SK-N-MC (cell line): Measurements from ENCODE around the gene PRELP.

Source experiments
- EZH2 ChIP-seq: fragments of 200-600 bp; sonication (generic); IDR thresholded peaks from one replicate; pipeline ENCODE4 v1.6.1; 2017; ENCODE audit warnings: antibody characterized with exemption
- FOXP2 ChIP-seq: optimal IDR thresholded peaks from 2 replicates; pipeline ENCODE3; 2011; ENCODE audit warnings: mild to moderate bottlenecking, moderate library complexity; ENCODE audit not compliant: insufficient read depth; ENCODE audit errors: extremely low read length, control extremely low read depth
- POLR2AphosphoS5 ChIP-seq: IDR thresholded peaks from 2 replicates; pipeline ENCODE4 v1.6.1; 2012; ENCODE audit warnings: mild to moderate bottlenecking, low read depth, low read length, borderline replicate concordance

DNA sequence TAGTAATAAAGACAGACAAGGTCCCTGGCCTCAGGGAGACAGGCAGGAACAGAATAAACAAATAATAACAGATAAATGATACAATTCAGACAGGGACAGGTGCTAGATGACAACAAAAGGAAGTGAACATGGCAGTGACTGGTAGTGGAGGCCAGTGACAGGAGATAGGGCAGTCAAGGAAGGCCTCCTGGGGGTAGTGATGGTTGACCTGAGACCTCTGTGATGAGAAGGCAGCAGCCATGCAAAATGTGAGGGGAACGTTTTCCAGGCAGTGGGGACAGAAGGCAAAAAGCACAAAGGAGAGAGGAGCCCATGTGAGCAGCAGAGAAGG, 36.9 kb downstream of the PRELP start:
- TF ChIP-seq EZH2 (no peak), POLR2AphosphoS5 (no peak), FOXP2 (no peak)
